Stimulated activated naive B cell treated with anti-CD40 and anti-IgM and Interleukin-4, amounts not matched to agents 10 μg/mL and 1 μg/mL and 100 μg/mL, for 72 hours (primary cell): ENCODE results near the gene DNAAF8.

ENCODE experiments used
- ATAC-seq, 2 donors: fragments of 150-1000 bp; cut with Tn5 transposase; replicated peaks; 2 replicates each; pipeline ENCODE4 v1.10.0; 2021; ENCODE audit warnings: moderate library complexity in 1 of 2
- DNase-seq: peaks from one replicate; pipeline ENCODE4 v3.0.0; 2021
- H3K27ac Mint-ChIP-seq: one replicate; pipeline ENCODE4 v1.8.0; 2022; ENCODE audit warnings: mild to moderate bottlenecking, mixed read lengths
- H3K27me3 Mint-ChIP-seq, 2 donors: one replicate each; pipeline ENCODE4 v1.8.0; 2022; ENCODE audit warnings: mixed read lengths in 2 of 2
- H3K36me3 Mint-ChIP-seq, 2 donors: one replicate each; pipeline ENCODE4 v1.8.0; 2022; ENCODE audit warnings: mixed read lengths in 2 of 2, mild to moderate bottlenecking in 1 of 2
- H3K4me1 Mint-ChIP-seq, 2 donors: one replicate each; pipeline ENCODE4 v1.8.0; 2022; ENCODE audit warnings: mixed read lengths in 2 of 2, mild to moderate bottlenecking in 1 of 2
- H3K4me3 Mint-ChIP-seq, 2 donors: one replicate each; pipeline ENCODE4 v1.8.0; 2022; ENCODE audit warnings: mild to moderate bottlenecking in 2 of 2, mixed read lengths in 2 of 2, moderate library complexity in 1 of 2
- H3K9me3 Mint-ChIP-seq, 2 donors: one replicate each; pipeline ENCODE4 v1.8.0; 2022; ENCODE audit warnings: mixed read lengths in 2 of 2, mild to moderate bottlenecking in 1 of 2

DNAAF8 gene

GRCh38 chr16:4797805-4798252 is 63.5 kb downstream of the DNAAF8 start:
- peaks cover 13 to 33% of the 10 kb centered on the region in 2 donors for H3K4me1 Mint-ChIP-seq
- no peak overlapping the region for H3K4me3 Mint-ChIP-seq

GRCh38 chr16:4798456-4798855 is 64.1 kb downstream of the DNAAF8 start:
- Mint-ChIP-seq H3K27ac (no peak overlapping the region), H3K27me3 (no peaks in the 10 kb centered on the region), H3K9me3 (no peaks in the 10 kb centered on the region), H3K36me3 (peaks cover 12% of the 10 kb centered on the region in 2 donors), H3K4me3 (no peak overlapping the region), H3K4me1 (peaks cover 13 to 39% of the 10 kb centered on the region in 2 donors)
- no peak for ATAC-seq
- no peak for DNase-seq

More at GRCh38 chr16:4797805-4798252, 63.5 kb downstream of the DNAAF8 start:
- no peaks in the 10 kb centered on the region for H3K27me3 Mint-ChIP-seq
- ATAC-seq (no peak), DNase-seq (no peak)
- no peak overlapping the region for H3K27ac Mint-ChIP-seq
- H3K9me3 Mint-ChIP-seq, result no peaks in the 10 kb centered on the region
- peaks cover 12% of the 10 kb centered on the region in 2 donors for H3K36me3 Mint-ChIP-seq
